Erythroblast (primary cell): Measurements from ENCODE around the gene SORT1.

Source experiments
- GATA1 ChIP-seq: IDR thresholded peaks from 2 replicates; pipeline ENCODE4 v1.6.1; 2011; ENCODE audit warnings: low read depth, mild to moderate bottlenecking, control low read depth, low read length, moderate library complexity
- POLR2A ChIP-seq: IDR thresholded peaks from 2 replicates; pipeline ENCODE4 v1.6.1; 2011; ENCODE audit warnings: mild to moderate bottlenecking, low read length

- TF ChIP-seq POLR2A (no peak), GATA1 (no peak)
These were observed 28.5 kb downstream of the SORT1 start for GRCh38 chr1:109369167-109369746.
